Effector memory CD4-positive, alpha-beta T cell (primary cell): ENCODE data around the gene PAX9.

Experiments
- DNase-seq, 3 donors: peaks; one replicate each; pipeline ENCODE4 v3.0.0-alpha.2; 2020
- H3K27ac ChIP-seq: 2 replicates; pipeline ENCODE4 v1.7.0; 2013; ENCODE audit warnings: mild to moderate bottlenecking, low read length, moderate library complexity; ENCODE audit not compliant: insufficient read depth, poor library complexity, severe bottlenecking
- H3K27me3 ChIP-seq: replicated peaks from 2 replicates; pipeline ENCODE4 v1.7.0; 2013; ENCODE audit warnings: mild to moderate bottlenecking, low read length; ENCODE audit not compliant: insufficient read depth, control insufficient read depth, poor library complexity, severe bottlenecking
- H3K36me3 ChIP-seq: 2 replicates; pipeline ENCODE4 v1.7.0; 2013; ENCODE audit warnings: mild to moderate bottlenecking, low read length, moderate library complexity; ENCODE audit not compliant: control insufficient read depth, insufficient read depth
- H3K4me1 ChIP-seq: 2 replicates; pipeline ENCODE4 v1.7.0; 2013; ENCODE audit warnings: low read length, mild to moderate bottlenecking; ENCODE audit not compliant: control insufficient read depth, insufficient read depth, poor library complexity, severe bottlenecking
- H3K4me3 ChIP-seq: 2 replicates; pipeline ENCODE4 v1.7.0; 2013; ENCODE audit warnings: low read length, low read depth, mild to moderate bottlenecking; ENCODE audit not compliant: insufficient read depth, poor library complexity, severe bottlenecking
- H3K9me3 ChIP-seq: 2 replicates; pipeline ENCODE4 v1.7.0; 2013; ENCODE audit warnings: mild to moderate bottlenecking, low read length, moderate library complexity; ENCODE audit not compliant: control insufficient read depth

Gene PAX9

DNA sequence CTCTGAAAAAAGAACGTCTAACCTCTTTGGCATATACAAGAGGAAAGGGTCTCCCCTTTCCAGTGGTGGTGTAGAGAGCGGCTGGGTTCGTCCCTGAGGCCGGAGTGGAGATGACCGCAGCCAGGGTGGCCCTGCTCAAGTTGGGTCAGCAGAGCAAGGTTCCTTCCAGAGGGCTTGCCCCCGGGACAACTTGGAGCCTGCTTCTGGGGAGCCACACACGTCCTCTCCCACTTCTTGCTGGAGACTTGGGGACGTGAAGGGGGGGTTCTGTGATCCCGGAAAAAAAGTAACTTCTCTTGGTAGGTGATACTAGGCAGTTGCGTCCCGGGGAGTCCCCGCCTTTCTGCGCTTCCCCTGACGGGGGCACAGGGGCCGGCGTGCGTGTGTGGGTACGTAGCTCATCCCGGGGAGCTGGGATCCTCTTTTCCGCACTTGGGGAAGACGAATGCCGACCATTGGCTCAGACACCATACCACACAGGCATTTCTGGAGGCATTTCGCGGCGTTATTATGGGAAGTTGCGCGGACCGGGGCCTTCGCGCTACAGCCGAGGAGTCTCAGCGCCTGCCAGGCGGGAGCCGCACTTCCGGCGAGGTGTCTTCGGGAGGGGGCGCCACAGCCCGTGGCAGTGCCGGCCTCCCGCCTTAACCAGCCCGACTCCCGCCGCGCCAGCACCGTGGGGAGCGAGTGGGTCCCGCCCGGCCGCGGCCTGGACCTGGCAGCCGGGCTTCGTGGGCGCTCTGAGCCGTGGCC lies 14.8 kb upstream of the PAX9 start:
- no peak overlapping the region for H3K4me3 ChIP-seq
- peaks cover 26% of the 10 kb centered on the region for H3K27me3 ChIP-seq
- no peak overlapping the region for H3K27ac ChIP-seq
- no peaks in the 10 kb centered on the region for H3K9me3 ChIP-seq
- DNase-seq, result no peak
- H3K36me3 ChIP-seq, result no peaks in the 10 kb centered on the region
- H3K4me1 ChIP-seq, result no peaks in the 10 kb centered on the region

DNA sequence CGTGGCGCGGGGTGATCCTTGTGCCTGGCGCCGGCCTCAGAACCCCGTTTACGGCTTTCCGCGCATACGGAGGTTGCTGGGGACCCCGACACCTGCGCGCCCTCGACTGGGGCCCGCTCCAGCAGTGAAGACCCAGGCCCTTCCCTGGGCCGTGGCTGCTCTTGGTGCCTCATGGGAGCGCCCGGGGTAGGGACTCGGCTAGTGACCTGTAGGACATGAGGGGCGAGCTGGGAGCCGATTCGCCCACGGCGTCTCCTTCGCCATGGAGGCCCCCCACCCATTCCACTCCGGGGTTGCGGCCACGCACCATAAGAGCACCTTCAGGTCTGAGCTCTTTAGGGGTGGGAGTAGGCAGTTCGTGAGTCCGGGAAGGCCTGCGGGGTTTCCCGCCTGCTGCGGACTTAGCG lies 14.2 kb upstream of the PAX9 start:
- Histone ChIP-seq H3K4me3 (no peak overlapping the region), H3K9me3 (no peaks in the 10 kb centered on the region), H3K27ac (no peak overlapping the region), H3K4me1 (no peaks in the 10 kb centered on the region), H3K27me3 (peaks cover 30% of the 10 kb centered on the region), H3K36me3 (no peaks in the 10 kb centered on the region)
- DNase-seq, result no peak

DNA sequence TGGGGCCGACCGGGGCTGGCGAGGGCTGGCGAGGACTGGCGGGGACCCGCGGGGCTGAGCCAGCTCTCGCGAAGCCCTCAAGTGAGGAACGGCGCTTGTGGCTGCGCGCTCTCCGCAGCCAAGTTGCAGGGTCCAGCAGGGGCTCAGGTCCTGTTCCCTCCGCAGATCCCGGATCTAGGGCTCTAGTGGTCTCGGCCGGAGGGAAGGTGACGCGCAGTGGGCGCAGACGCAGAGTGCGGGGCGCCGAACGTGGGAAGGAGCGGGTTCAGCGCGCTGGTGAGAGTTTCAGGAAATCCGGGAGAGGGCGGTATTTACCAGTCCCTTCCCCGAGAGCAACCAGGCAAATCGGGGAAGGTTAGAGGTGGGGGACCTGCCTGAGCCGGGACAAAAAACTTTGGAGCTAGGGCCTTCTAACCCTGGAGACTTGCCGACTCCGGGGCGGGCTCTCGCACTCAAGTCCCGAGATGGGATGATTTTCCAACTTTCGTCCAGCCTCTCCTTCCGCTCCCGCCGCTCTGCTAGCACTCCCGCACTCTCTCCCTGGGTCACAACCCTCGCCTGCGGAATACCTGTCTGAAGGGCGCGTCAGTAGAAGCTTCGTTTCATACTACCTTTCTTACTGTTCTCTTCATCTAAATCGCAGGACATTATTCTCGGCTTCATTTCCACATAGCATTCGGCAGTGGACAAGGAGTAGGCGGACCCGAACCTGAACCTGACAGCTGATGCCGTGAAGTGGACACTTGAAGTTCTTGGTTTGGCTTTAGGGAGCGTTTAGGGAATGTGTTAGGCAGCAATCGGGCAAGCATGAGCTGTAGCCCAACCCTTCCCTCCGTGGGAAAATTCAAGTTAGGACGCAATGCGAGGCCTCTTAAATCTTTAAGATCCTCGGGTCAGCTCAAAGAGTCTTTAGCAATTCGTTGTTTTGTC lies 13.6 kb upstream of the PAX9 start:
- H3K27ac ChIP-seq, result no peak overlapping the region
- peaks cover 37% of the 10 kb centered on the region for H3K27me3 ChIP-seq
- no peak for DNase-seq
- H3K4me3 ChIP-seq, result no peak overlapping the region
- H3K36me3 ChIP-seq, result no peaks in the 10 kb centered on the region
- no peaks in the 10 kb centered on the region for H3K4me1 ChIP-seq
- no peaks in the 10 kb centered on the region for H3K9me3 ChIP-seq

DNA sequence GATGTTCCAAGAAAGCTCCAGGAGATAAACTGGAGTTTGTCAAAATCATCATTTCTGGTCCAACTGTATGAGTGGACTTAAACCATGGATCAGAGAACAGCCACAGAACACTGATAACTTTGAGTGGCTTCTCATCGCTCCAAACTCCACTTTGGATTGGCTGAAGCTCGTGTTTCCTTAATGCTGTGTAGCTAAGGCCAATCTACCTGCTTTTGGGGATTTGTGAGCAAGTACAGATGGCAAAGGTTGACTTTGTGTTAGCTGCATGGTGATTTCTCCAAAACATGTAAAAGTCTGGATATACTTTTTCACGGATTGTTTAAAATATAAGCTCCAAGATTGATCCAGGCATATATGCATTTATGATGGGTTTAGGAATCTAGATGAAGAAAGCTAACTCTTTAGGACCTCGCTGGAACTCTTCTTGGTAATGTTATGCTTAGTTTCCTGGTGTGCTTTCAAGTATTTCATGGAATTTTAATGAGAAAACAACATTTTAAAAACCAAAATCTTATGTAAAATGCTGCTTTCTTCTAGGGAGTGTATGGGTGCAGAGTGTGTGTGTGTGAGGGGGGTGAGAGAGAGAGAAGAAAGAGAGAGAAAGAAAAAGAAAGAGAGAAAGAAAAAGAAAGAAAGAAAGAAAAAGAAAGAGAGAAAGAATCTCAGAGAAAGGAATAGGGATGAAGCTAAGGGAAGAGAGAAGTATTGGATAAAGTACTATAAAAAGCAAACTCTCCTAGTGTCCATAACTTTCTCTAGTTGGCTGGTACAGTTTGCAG lies 11.6 kb upstream of the PAX9 start:
- Histone ChIP-seq H3K4me3 (no peak overlapping the region), H3K36me3 (no peaks in the 10 kb centered on the region), H3K27me3 (peaks cover 56% of the 10 kb centered on the region), H3K9me3 (no peaks in the 10 kb centered on the region), H3K27ac (no peak overlapping the region), H3K4me1 (no peaks in the 10 kb centered on the region)
- DNase-seq, result no peak

DNA sequence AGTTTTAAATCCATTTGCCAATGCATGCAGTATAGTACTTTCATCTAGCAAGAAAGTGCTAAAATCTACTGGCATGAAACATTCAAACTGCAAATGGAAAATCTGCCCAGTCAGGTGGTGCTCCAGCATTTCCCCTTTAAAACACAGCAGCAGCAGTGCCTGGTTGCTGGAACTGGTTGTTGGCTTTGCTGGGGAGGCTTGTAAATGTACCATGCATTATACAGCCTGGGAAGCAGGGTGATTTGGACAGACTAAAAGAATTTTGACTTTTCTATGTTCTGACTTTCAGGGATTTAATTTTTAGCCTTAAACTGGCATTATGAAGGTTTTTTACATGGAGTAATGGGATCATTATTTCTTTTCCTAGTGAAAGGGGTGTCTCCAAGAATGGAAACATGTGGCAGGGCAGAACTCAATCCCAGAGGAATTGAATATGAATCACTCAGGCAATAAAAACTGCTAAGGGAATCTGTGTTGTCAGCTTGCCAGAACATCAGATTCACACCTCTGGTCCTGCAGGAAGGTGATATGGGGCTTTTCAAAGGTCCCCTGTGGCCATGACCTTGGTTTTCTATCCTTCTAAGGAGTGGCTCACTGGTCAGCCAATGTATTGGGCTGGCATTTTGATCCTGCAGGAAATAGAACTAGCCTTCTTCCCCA lies 9.0 kb upstream of the PAX9 start:
- peaks cover 58% of the 10 kb centered on the region for H3K27me3 ChIP-seq

DNA sequence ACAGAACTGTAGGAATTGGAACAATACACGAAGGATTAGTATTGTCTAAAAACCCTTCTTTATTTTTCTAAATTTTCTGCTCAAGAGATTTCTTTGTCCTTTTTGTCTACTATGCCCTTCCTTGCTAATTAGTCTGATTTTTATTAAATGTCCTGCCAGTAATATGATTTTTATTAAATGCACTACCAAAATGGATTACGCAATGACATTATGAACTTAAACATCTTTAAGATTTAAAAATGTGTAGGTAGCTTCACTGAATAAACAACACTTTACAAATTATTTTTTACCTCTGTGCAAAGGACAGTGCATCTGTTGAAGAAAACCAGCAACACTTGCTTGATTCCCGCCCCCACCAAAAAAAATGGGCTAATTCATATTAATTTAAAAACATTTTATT lies 8.2 kb upstream of the PAX9 start:
- Histone ChIP-seq H3K36me3 (no peaks in the 10 kb centered on the region), H3K4me1 (no peaks in the 10 kb centered on the region), H3K9me3 (no peaks in the 10 kb centered on the region), H3K27me3 (peaks cover 60% of the 10 kb centered on the region), H3K4me3 (no peak overlapping the region), H3K27ac (no peak overlapping the region)
- DNase-seq, result no peak

More for the DNA sequence above, 9.0 kb upstream of the PAX9 start:
- DNase-seq, result no peak
- Histone ChIP-seq H3K36me3 (no peaks in the 10 kb centered on the region), H3K27ac (no peak overlapping the region), H3K4me3 (no peak overlapping the region), H3K4me1 (no peaks in the 10 kb centered on the region), H3K9me3 (no peaks in the 10 kb centered on the region)

DNA sequence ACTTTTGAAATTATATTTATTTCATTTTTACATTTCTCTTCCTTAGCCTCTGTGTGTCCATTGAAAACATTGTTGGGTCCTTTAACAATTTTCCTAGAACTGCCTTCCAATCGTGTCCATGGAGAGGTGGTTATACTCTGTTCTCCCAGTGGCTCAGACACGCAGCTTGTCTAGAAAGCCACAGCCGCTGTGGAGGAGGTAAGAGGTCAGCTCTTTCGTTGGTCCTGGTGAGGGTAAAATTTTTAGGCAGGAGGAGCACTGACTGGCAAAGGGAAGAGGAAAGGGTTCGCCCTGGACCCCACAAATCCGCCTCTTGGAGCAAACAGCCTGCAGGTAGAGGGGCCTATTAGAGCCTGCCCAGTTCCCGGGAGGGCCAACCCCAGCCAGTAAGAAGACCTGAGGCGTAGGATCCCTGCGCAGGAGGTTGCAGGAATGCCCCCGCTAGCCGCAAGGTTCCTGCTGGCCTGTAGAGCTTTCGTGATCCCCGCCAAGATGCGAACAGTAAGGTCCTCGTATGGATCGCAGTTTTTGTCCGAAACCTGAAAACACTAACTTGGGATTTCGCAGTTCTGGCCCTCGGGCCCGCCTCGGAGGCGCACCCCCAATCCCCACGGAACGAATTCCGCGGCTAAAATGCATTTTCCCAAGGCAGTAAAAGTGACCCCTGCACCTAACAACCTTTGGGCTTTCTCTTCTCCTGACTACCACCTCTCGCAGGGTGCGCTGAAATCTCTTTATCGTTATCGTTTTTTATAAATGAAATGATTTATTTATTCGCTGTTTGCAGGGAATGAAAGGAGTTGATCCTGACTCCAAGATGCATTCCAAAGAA lies 7.5 kb upstream of the PAX9 start:
- Histone ChIP-seq H3K27me3 (peaks cover 59% of the 10 kb centered on the region), H3K27ac (no peak overlapping the region), H3K36me3 (no peaks in the 10 kb centered on the region), H3K4me1 (no peaks in the 10 kb centered on the region), H3K4me3 (no peak overlapping the region), H3K9me3 (no peaks in the 10 kb centered on the region)
- DNase-seq, result no peak

DNA sequence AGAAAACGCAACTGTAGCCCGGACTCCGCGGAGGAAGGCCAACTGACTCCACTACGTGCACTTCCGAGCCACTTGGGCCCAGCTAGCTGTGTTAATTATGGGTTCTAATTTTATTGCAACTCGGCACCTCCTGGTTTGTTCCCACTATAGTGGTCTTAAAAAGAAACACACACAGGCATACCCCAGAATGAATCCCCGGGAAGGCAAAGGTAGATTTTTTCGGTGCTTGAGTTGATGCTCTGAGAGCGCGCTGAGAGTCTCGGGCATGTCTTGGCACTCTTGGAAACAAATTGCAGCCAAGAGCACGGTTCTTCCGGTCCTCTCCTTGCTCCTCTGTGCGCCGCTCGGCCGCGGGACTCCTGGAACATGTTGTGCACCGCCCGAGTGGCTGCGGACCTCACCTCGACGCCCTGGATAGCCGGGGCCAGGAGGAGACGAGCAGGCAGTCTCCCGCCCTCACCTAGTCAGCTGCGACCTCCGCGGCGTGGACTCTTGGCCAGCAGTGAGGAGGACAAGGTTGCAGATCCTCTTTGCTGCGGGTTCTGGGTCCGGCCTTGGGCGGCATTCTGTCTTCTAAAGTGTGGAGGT lies 6.8 kb upstream of the PAX9 start:
- Histone ChIP-seq H3K9me3 (no peaks in the 10 kb centered on the region), H3K27ac (no peak overlapping the region), H3K4me1 (no peaks in the 10 kb centered on the region), H3K4me3 (no peak overlapping the region), H3K36me3 (no peaks in the 10 kb centered on the region), H3K27me3 (peaks cover 63% of the 10 kb centered on the region)
- no peak for DNase-seq

DNA sequence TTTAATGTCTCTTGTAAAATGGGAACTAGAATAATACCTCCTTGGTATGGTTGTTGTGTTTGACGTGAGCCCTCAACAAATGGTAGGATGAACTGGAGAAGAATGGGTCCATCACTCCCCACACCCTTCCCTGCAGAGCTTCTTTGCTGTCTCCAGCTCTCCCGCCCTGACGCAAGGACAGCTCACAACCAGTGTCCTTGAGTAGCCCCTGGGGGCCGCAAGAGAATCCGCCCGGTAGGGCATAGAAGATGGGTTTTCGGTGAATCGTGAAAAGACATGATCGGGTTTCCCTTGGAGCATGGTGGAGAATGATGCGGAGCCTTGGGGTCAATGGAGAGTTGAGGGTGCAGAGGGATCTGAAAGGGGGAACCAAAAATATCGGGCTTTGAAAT lies 6.1 kb upstream of the PAX9 start:
- Histone ChIP-seq H3K4me3 (no peak overlapping the region), H3K9me3 (no peaks in the 10 kb centered on the region), H3K27ac (no peak overlapping the region), H3K27me3 (peaks cover 65% of the 10 kb centered on the region), H3K4me1 (no peaks in the 10 kb centered on the region), H3K36me3 (no peaks in the 10 kb centered on the region)
- DNase-seq, result no peak
